Cardiac muscle cell (in vitro differentiated cells and primary cell): Measurements from ENCODE around the gene PATL1. TPM values are rescaled to one million over a fixed set of nuclear protein-coding genes. Genes with fewer than 3 reads are reported as not detected.
A peak's percentile ranks its signal among the peaks of the same experiment; 100 is the strongest.
"Not testable (repeated sequence)": the region's sequence is repeated elsewhere in the genome, so short reads cannot be mapped to it uniquely, and the experiment has no call there.

Experiments used
- DNase-seq, 2 donors: peaks; one replicate each; pipeline versions ENCODE4 v3.0.0 to v3.0.0-alpha.2; 2010 to 2017; ENCODE audit warnings: low read depth in 1 of 2, low spot score in 1 of 2
- H3K27ac ChIP-seq: fragments of 200-600 bp; sonication (generic); 2 replicates; pipeline ENCODE4 v1.5.1; 2016
- H3K27me3 ChIP-seq: fragments of 200-600 bp; sonication (generic); 2 replicates; pipeline ENCODE4 v1.6.0; 2016; ENCODE audit warnings: control low read depth
- H3K36me3 ChIP-seq: fragments of 200-600 bp; sonication (generic); 2 replicates; pipeline ENCODE4 v1.5.1; 2016; ENCODE audit warnings: control low read depth
- H3K4me1 ChIP-seq: fragments of 200-600 bp; sonication (generic); 2 replicates; pipeline ENCODE4 v1.8.1; 2017; ENCODE audit warnings: low read depth, mild to moderate bottlenecking, mixed run types
- H3K4me3 ChIP-seq: fragments of 200-600 bp; sonication (generic); 2 replicates; pipeline ENCODE4 v1.5.1; 2016; ENCODE audit warnings: mild to moderate bottlenecking
- H3K9me3 ChIP-seq: fragments of 200-600 bp; sonication (generic); 2 replicates; pipeline ENCODE4 v1.5.1; 2017; ENCODE audit warnings: low read depth, mild to moderate bottlenecking, control low read depth
- polyA plus RNA-seq: library from polyadenylated mRNA; unstranded; fragments of >200 nt; fragmentation: Nextera tagmentation; extraction: Ambion mirVana; gene quantifications from 2 replicates; pipeline ENCODE4 v1.2.1, GENCODE V29; 2016
- total RNA-seq: library from RNA; depleted of rRNA; stranded (reverse); fragments of >200 nt; gene quantifications from 2 replicates; pipeline ENCODE4 v1.2.3, GENCODE V29; 2016
- TF ChIP-seq, protein P1 (sequence below): IDR thresholded peaks from 2 replicates; pipeline ENCODE4 v1.5.1; 2012; ENCODE audit warnings: low read depth, mild to moderate bottlenecking, low read length

The PATL1 gene
- total and polyA plus RNA-seq, 2 experiments from 2014 or later = 10.9 to 11.4 TPM

DNA sequence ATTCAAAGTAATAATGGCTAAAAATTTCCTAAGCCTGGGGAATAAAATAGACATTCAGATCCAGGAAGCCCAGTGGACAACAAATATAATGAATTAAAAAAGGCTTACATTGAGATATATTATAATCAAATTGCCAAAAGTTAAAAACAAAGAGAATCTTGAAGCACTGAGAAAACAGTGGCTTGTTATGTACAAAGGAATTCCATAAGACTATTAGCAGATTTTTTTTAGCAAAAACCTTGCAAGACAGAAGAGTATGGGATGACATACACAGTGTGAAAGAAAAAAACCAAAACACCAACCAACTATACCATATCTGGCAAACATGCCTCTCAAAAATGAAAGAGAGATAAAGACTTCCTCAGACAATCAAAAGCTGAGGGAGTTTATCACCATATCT is 24.1 kb upstream of the PATL1 start:
- no peak overlapping the region for H3K4me3 ChIP-seq
- no peaks in the 10 kb centered on the region for H3K27me3 ChIP-seq
- no peak for DNase-seq
- TF ChIP-seq, protein P1, sequence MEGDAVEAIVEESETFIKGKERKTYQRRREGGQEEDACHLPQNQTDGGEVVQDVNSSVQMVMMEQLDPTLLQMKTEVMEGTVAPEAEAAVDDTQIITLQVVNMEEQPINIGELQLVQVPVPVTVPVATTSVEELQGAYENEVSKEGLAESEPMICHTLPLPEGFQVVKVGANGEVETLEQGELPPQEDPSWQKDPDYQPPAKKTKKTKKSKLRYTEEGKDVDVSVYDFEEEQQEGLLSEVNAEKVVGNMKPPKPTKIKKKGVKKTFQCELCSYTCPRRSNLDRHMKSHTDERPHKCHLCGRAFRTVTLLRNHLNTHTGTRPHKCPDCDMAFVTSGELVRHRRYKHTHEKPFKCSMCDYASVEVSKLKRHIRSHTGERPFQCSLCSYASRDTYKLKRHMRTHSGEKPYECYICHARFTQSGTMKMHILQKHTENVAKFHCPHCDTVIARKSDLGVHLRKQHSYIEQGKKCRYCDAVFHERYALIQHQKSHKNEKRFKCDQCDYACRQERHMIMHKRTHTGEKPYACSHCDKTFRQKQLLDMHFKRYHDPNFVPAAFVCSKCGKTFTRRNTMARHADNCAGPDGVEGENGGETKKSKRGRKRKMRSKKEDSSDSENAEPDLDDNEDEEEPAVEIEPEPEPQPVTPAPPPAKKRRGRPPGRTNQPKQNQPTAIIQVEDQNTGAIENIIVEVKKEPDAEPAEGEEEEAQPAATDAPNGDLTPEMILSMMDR = no peak
- H3K36me3 ChIP-seq = no peaks in the 10 kb centered on the region
- H3K9me3 ChIP-seq = no peaks in the 10 kb centered on the region
- H3K4me1 ChIP-seq = no peaks in the 10 kb centered on the region
- H3K27ac ChIP-seq = no peak overlapping the region

DNA sequence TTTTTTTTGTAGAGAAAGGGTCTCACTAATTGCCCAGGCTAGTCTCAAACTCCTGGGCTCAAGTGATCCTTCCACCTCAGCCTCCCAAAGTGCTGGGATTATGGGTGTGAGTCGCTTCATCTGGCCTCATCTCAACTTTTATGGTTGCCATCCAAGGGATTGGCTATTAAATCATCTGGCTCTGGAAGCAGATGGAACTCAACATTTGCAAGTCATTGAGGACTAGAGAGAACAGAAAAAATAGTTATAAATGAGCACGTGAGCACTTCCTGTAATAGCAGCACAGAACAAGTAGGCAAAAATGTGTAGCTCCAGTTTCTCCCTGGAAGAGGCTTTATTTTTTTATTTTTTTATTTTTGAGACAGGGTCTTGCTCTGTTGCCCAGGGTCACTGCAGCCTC is 22.3 kb upstream of the PATL1 start:
- Histone ChIP-seq H3K36me3 (no peaks in the 10 kb centered on the region), H3K9me3 (no peaks in the 10 kb centered on the region), H3K4me1 (no peaks in the 10 kb centered on the region), H3K27me3 (no peaks in the 10 kb centered on the region), H3K4me3 (no peak overlapping the region), H3K27ac (no peak overlapping the region)
- TF ChIP-seq, protein P1 = no peak
- no peak for DNase-seq

DNA sequence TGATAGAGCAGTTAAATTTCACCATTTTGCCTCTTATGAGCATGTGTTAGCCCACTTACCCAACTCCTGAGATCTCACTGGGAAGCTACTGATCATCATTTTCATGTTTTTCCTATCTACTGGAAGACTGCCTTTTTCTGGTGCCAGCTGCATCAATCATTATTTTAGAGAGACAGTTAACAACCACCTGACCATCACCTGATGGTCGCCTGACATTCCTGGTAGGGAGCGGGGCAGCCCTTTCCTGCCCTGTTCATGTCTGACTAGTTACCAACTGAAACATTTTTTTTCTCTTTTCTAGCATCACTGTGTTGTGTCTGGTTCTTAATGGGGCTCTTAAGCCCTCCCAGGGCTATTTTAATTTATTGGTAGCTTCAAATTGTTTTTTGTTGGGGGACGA is 20.2 kb upstream of the PATL1 start:
- no peaks in the 10 kb centered on the region for H3K9me3 ChIP-seq
- TF ChIP-seq, protein P1 = no peak
- no peaks in the 10 kb centered on the region for H3K4me1 ChIP-seq
- H3K4me3 ChIP-seq = no peak overlapping the region
- DNase-seq = no peak
- no peaks in the 10 kb centered on the region for H3K27me3 ChIP-seq
- no peaks in the 10 kb centered on the region for H3K36me3 ChIP-seq
- no peak overlapping the region for H3K27ac ChIP-seq

- H3K9me3 ChIP-seq, H3K27me3 ChIP-seq, DNase-seq, H3K4me3 ChIP-seq, H3K36me3 ChIP-seq: not testable (repeated sequence)
- H3K4me1 ChIP-seq = peaks cover 12% of the 10 kb centered on the region
- H3K27ac ChIP-seq = peak overlapping the region; percentile 15
Measured at GRCh38 chr11:59681260-59681725, 12.5 kb upstream of the PATL1 start.

- Histone ChIP-seq H3K27ac (peak overlapping the region; percentile 15), H3K27me3 (no peaks in the 10 kb centered on the region), H3K9me3 (no peaks in the 10 kb centered on the region), H3K36me3 (no peaks in the 10 kb centered on the region), H3K4me3 (no peak overlapping the region), H3K4me1 (peaks cover 12% of the 10 kb centered on the region)
- TF ChIP-seq, protein P1 = peak; percentile 96
- peak; percentile 85 to 90 for DNase-seq
Measured at GRCh38 chr11:59680287-59681154, 11.7 kb upstream of the PATL1 start.

- TF ChIP-seq, protein P1 = no peak
- Histone ChIP-seq H3K9me3 (no peaks in the 10 kb centered on the region), H3K36me3 (no peaks in the 10 kb centered on the region), H3K27me3 (no peaks in the 10 kb centered on the region), H3K27ac (no peak overlapping the region), H3K4me3 (no peak overlapping the region), H3K4me1 (peaks cover 12% of the 10 kb centered on the region)
- DNase-seq = no peak
Measured at GRCh38 chr11:59679347-59679746, 10.5 kb upstream of the PATL1 start.
